H1 (cell line): Measurements from ENCODE around the gene FARP2. TPM values are rescaled to one million over a fixed set of nuclear protein-coding genes. Genes with fewer than 3 reads are reported as not detected.

Experiments
- CTCF ChIA-PET: fragments of 300-600 bp; sonication (Branson Sonifier 250); formaldehyde crosslinking; loops from one replicate; lab custom pipeline; 2021; ENCODE audit not compliant: partially characterized antibody; lab: Charles Lee
- POLR2A ChIA-PET: fragments of 300-600 bp; sonication (Branson Sonifier 250); formaldehyde crosslinking; loops from one replicate; lab custom pipeline; 2021; ENCODE audit warnings: inconsistent platforms; ENCODE audit not compliant: partially characterized antibody; lab: Charles Lee
- DNase-seq, 2 experiments: peaks; one replicate each; pipeline versions ENCODE4 v3.0.0 to v3.0.0-alpha.2; 2010 to 2022; ENCODE audit warnings: low spot score in 2 of 2, low read depth in 1 of 2, mixed read lengths in 1 of 2
- FAIRE-seq: peaks from 2 replicates; lab custom pipeline; 2011; peaks lifted over from hg19 to GRCh38; lab: Jason Lieb, UNC
- H2AFZ ChIP-seq: 2 replicates; pipeline ENCODE4 v1.8.1; 2012; ENCODE audit warnings: low read length, inconsistent platforms
- H2AK5ac ChIP-seq: 2 replicates; pipeline ENCODE4 v1.6.1; 2013; ENCODE audit warnings: low read depth, low read length
- H2BK120ac ChIP-seq: replicated peaks from 2 replicates; pipeline ENCODE3; 2013; ENCODE audit warnings: low read depth, low read length, inconsistent platforms
- H2BK12ac ChIP-seq: 2 replicates; pipeline ENCODE4 v1.6.1; 2013; ENCODE audit warnings: low read depth, low read length
- H2BK15ac ChIP-seq: 2 replicates; pipeline ENCODE4 v1.6.1; 2013; ENCODE audit warnings: low read length
- H2BK20ac ChIP-seq: 2 replicates; pipeline ENCODE4 v1.6.1; 2013; ENCODE audit warnings: low read length
- H2BK5ac ChIP-seq: 2 replicates; pipeline ENCODE4 v1.6.1; 2013; ENCODE audit warnings: low read depth, low read length
- H3K14ac ChIP-seq: 2 replicates; pipeline ENCODE4 v1.6.1; 2013; ENCODE audit warnings: inconsistent platforms; ENCODE audit not compliant: insufficient read length
- H3K18ac ChIP-seq: 2 replicates; pipeline ENCODE4 v1.6.1; 2013; ENCODE audit warnings: low read length; ENCODE audit errors: extremely low read depth
- H3K23ac ChIP-seq: 2 replicates; pipeline ENCODE4 v1.6.1; 2013; ENCODE audit warnings: inconsistent platforms; ENCODE audit not compliant: insufficient read length
- H3K23me2 ChIP-seq: 2 replicates; pipeline ENCODE4 v1.6.1; 2013; ENCODE audit warnings: low read depth, low read length
- H3K27ac ChIP-seq: 2 replicates; pipeline ENCODE4 v1.6.1; 2011; ENCODE audit warnings: low read depth, low read length, inconsistent platforms
- H3K27me3 ChIP-seq, 4 experiments: replicated peaks in 1 of 4; 1 replicate in 1 of 4; 2 replicates in 3 of 4; pipeline versions ENCODE4 v1.6.1 to v1.8.1; 2011 to 2013; ENCODE audit warnings: low read length in 3 of 4, mild to moderate bottlenecking in 3 of 4, inconsistent platforms in 2 of 4, mixed read lengths in 2 of 4, moderate library complexity in 1 of 4; ENCODE audit not compliant: control insufficient read depth in 3 of 4, insufficient read depth in 3 of 4; ENCODE audit errors: extremely low read depth in 1 of 4
- H3K36me3 ChIP-seq, 4 experiments: 2 replicates each; pipeline versions ENCODE4 v1.6.1 to v1.8.1; 2011 to 2013; ENCODE audit warnings: mild to moderate bottlenecking in 4 of 4, low read length in 3 of 4, moderate library complexity in 2 of 4, control low read depth in 1 of 4, inconsistent platforms in 1 of 4; ENCODE audit not compliant: insufficient read depth in 4 of 4, control insufficient read depth in 2 of 4
- H3K4ac ChIP-seq: replicated peaks from 2 replicates; pipeline ENCODE3; 2013; ENCODE audit warnings: low read length, low read depth, mixed read lengths, inconsistent platforms; ENCODE audit not compliant: insufficient read length
- H3K4me1 ChIP-seq, 4 experiments: replicated peaks in 1 of 4; 1 replicate in 1 of 4; 2 replicates in 3 of 4; pipeline versions ENCODE4 v1.6.1 to v1.8.1; 2011 to 2013; ENCODE audit warnings: low read length in 3 of 4, inconsistent platforms in 2 of 4, mixed read lengths in 1 of 4; ENCODE audit not compliant: insufficient read depth in 4 of 4, control insufficient read depth in 3 of 4
- H3K4me2 ChIP-seq, 2 experiments: 2 replicates each; pipeline versions ENCODE4 v1.6.1 to v1.8.1; 2011 to 2013; ENCODE audit warnings: low read depth in 2 of 2, low read length in 2 of 2, control low read depth in 1 of 2, inconsistent platforms in 1 of 2, mild to moderate bottlenecking in 1 of 2; ENCODE audit not compliant: insufficient read depth in 1 of 2
- H3K4me3 ChIP-seq, 4 experiments: fragments of 200-600, 300-600 bp in 1 of 4; sonication (generic), shearing (Covaris generic), sonication (Bioruptor Twin) in 1 of 4; 2 replicates each; pipeline versions ENCODE4 v1.5.1 to v1.8.1; 2011 to 2016; ENCODE audit warnings: low read length in 4 of 4, low read depth in 3 of 4, control low read depth in 2 of 4, inconsistent platforms in 2 of 4, mild to moderate bottlenecking in 2 of 4, mixed read lengths in 1 of 4, moderate library complexity in 1 of 4; ENCODE audit not compliant: insufficient read depth in 2 of 4; ENCODE audit errors: extremely low read depth in 1 of 4
- H3K56ac ChIP-seq: replicated peaks from 2 replicates; pipeline ENCODE3; 2013; ENCODE audit warnings: low read depth, mild to moderate bottlenecking, mixed read lengths, low read length, inconsistent platforms; ENCODE audit not compliant: insufficient read length
- H3K79me1 ChIP-seq: 2 replicates; pipeline ENCODE4 v1.6.1; 2013; ENCODE audit warnings: low read depth, low read length, control low read depth
- H3K79me2 ChIP-seq, 2 experiments: 2 replicates each; pipeline versions ENCODE4 v1.6.1 to v1.8.1; 2012 to 2013; ENCODE audit warnings: low read length in 2 of 2, mild to moderate bottlenecking in 2 of 2, inconsistent platforms in 1 of 2; ENCODE audit not compliant: insufficient read depth in 2 of 2, control insufficient read depth in 1 of 2
- H3K9ac ChIP-seq, 4 experiments: replicated peaks in 1 of 4; 1 replicate in 1 of 4; 2 replicates in 3 of 4; pipeline versions ENCODE4 v1.6.1 to v1.8.1; 2011 to 2013; ENCODE audit warnings: low read depth in 3 of 4, low read length in 3 of 4, control low read depth in 2 of 4, mild to moderate bottlenecking in 2 of 4, moderate library complexity in 2 of 4, inconsistent platforms in 1 of 4; ENCODE audit errors: extremely low read depth in 1 of 4
- H3K9me3 ChIP-seq, 2 experiments: 2 replicates each; pipeline versions ENCODE4 v1.6.1 to v1.8.1; 2012 to 2013; ENCODE audit warnings: mild to moderate bottlenecking in 2 of 2, moderate library complexity in 2 of 2, control low read depth in 1 of 2, inconsistent platforms in 1 of 2, low read depth in 1 of 2, low read length in 1 of 2, mixed read lengths in 1 of 2; ENCODE audit not compliant: insufficient read depth in 2 of 2
- H4K20me1 ChIP-seq, 2 experiments: replicated peaks in 1 of 2; 2 replicates each; pipeline versions ENCODE3 to v1.8.1; 2011 to 2013; ENCODE audit warnings: inconsistent platforms in 2 of 2, low read length in 2 of 2, mild to moderate bottlenecking in 1 of 2; ENCODE audit not compliant: insufficient read depth in 2 of 2, control insufficient read depth in 1 of 2
- H4K5ac ChIP-seq: 2 replicates; pipeline ENCODE4 v1.6.1; 2013; ENCODE audit warnings: low read length, low read depth, mixed read lengths, inconsistent platforms; ENCODE audit not compliant: insufficient read length
- H4K8ac ChIP-seq: 2 replicates; pipeline ENCODE4 v1.8.0; 2013; ENCODE audit warnings: mild to moderate bottlenecking, moderate library complexity, low read length, inconsistent platforms; ENCODE audit not compliant: insufficient read depth; ENCODE audit errors: extremely low read depth
- H4K91ac ChIP-seq: replicated peaks from 2 replicates; pipeline ENCODE3; 2013; ENCODE audit warnings: low read length, mixed read lengths, inconsistent platforms; ENCODE audit not compliant: insufficient read length
- CREB1 ChIP-seq: IDR thresholded peaks from 2 replicates; pipeline ENCODE4 v1.6.1; 2012; ENCODE audit warnings: inconsistent platforms
- HDAC2 ChIP-seq, 2 experiments: fragments of 300-600 bp in 1 of 2; sonication (generic) in 1 of 2; IDR thresholded peaks; 2 replicates each; pipeline ENCODE4 v1.6.1; 2011 to 2012; ENCODE audit warnings: low read depth in 2 of 2, low read length in 2 of 2, mild to moderate bottlenecking in 2 of 2, moderate library complexity in 2 of 2, borderline replicate concordance in 1 of 2, inconsistent platforms in 1 of 2
- SP1 ChIP-seq: IDR thresholded peaks from 2 replicates; pipeline ENCODE4 v1.6.1; 2011; ENCODE audit warnings: low read depth, low read length
- WGBS, 2 experiments: shearing (Covaris generic) in 1 of 2; methylation state at CpG; one replicate each; pipeline versions ENCODE4 v1.1.6 to v1.1.7; 2013 to 2015; ENCODE audit warnings: low lambda C conversion rate in 2 of 2, mixed read lengths in 2 of 2, inconsistent platforms in 1 of 2, low coverage in 1 of 2, missing lambda C conversion rate in 1 of 2; ENCODE audit not compliant: insufficient replicate concordance in 2 of 2, insufficient coverage in 1 of 2, insufficient read length in 1 of 2; ENCODE audit errors: extremely low coverage in 1 of 2, missing lambda C conversion rate in 1 of 2; 5-methylcytosine and 5-hydroxymethylcytosine counted together
- polyA plus RNA-seq, 7 experiments: library from polyadenylated mRNA; depleted of rRNA in 3 of 7; stranded (reverse) in 5 of 7; unstranded in 2 of 7; fragments of >200 nt in 5 of 7; fragments of 200-250 nt in 2 of 7; gene quantifications; 1 replicate in 5 of 7; 2 replicates in 1 of 7; 4 replicates in 1 of 7; pipeline versions ENCODE4 v1.2.1 to v1.2.3, GENCODE V29; 2011 to 2013; ENCODE audit warnings: missing spikeins in 2 of 7, mixed read lengths in 2 of 7
- total RNA-seq: library from RNA; stranded (reverse); fragmentation: NEBNext Ultra II Directional; extraction: Animal tissue kit (Norgen Biotek cat#: 25700); gene quantifications from 2 replicates; pipeline ENCODE4 v1.2.1, GENCODE V29; 2021

FARP2 gene
- total and polyA plus RNA-seq, 2 of the 8 experiments (the other 6 are each of a cell fraction or from before 2014, with no cell fraction given): 12.4 to 33.4 TPM

DNA sequence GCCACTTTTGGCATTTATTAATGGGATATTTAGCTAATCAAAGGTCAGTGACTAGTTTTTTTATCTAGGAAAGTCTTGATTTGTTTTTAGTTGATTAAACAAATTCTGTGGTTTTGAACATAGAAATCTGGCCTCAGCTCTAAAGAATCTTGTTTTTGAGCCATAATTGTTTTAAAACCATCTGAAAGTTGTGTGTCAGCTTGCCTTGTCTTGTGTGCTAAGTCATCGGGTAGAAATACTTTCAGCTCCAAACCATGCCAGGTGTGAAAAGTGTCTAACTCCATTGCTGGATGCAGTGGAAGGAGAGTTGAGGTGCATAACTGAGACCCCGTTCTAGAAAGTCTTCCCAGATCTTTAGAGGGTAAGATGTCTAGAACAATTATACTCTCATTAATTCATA lies 22.7 kb downstream of the FARP2 start:
- Histone ChIP-seq H3K9me3 (no peaks in the 10 kb centered on the region), H3K23me2 (no peaks in the 10 kb centered on the region), H3K4me3 (no peak overlapping the region), H2BK120ac (no peak overlapping the region), H2BK20ac (no peak overlapping the region), H2AK5ac (no peak overlapping the region), H4K8ac (no peak overlapping the region), H3K4me1 (no peaks in the 10 kb centered on the region), H2BK5ac (no peak overlapping the region), H2BK15ac (no peak overlapping the region), H4K20me1 (peaks cover 0 to 6% of the 10 kb centered on the region in 2 experiments), H2AFZ (no peak overlapping the region), H3K79me2 (0 out of 4 replicates have a peak, but pooled peaks cover 0 to 2% of the 10 kb centered on the region in 2 experiments), H3K4ac (no peak overlapping the region), H2BK12ac (no peak overlapping the region), H3K36me3 (no peaks in the 10 kb centered on the region; a peak in 4 of 8 replicates)
- WGBS, 2 experiments: 96% methylated on average over 2 of the region's 2 CpGs; no CpG with 5 or more reads in 1 of the 2 experiments
- DNase-seq: no peak
- CTCF ChIA-PET: interaction anchor here (1.3 kb wide), 1 partner anchor 20 kb away, joined by 3 read pairs; no protein-coding TSS in a partner anchor
- TF ChIP-seq CREB1 (no peak), SP1 (no peak), HDAC2 (IDR thresholded peaks at IDR 0.05; ENCODE audit: borderline replicate concordance in 1 of 2, low read depth in 2 of 2, low read length in 2 of 2) (no peak)
- TF ChIP-seq, all 59 proteins: peak for 0
- H3K79me1 ChIP-seq: peaks cover 4% of the 10 kb centered on the region; the same call in 1 of the 2 replicates
- H3K14ac ChIP-seq: no peak overlapping the region
- no peak overlapping the region for H3K4me2 ChIP-seq
- H4K91ac ChIP-seq: no peak overlapping the region
- no peak overlapping the region for H4K5ac ChIP-seq
- H3K56ac ChIP-seq: no peak overlapping the region
- no peak overlapping the region for H3K18ac ChIP-seq
- no peak for FAIRE-seq
- no peak overlapping the region for H3K23ac ChIP-seq
- H3K9ac ChIP-seq: no peak overlapping the region
- H3K27ac ChIP-seq: no peak overlapping the region
- H3K27me3 ChIP-seq: 0 out of 7 replicates have a peak, but pooled peaks cover 0 to 2% (median 0%) of the 10 kb centered on the region in 4 experiments
- POLR2A ChIA-PET: no interaction called here
